ENCODE results near the gene COLEC12.
"Not testable (repeated sequence)": the region's sequence is repeated elsewhere in the genome, so short reads cannot be mapped to it uniquely, and the experiment has no call there.

COLEC12 gene

DNA sequence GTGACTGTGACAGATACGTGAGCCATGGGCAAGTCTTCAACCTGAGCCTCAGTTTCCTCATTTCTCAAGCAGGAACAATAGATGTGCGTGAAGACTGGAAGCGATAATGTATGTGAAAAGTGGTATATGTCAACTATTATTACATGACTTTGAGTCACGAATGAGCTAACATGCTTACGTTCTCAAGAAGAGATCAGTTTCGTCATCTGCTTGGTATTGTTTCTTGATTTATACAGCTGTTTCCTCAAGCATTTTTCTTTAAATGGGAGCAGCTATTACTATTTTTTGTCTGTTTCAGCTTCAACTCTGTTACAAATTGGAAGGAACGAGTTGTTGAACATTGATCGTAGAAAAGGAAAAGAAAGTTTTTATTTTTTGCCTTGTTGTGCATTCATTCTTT is 184.1 kb downstream of the COLEC12 start:
- H3K4me3 ChIP-seq (ENCODE audit: low read depth, low read length): no peak overlapping the region
- TF ChIP-seq MYC (IDR thresholded peaks at IDR 0.05; ENCODE audit: low read depth, low read length): no peak
- no peak for TF ChIP-seq POLR2A (IDR thresholded peaks at IDR 0.05; ENCODE audit: extremely low read depth, insufficient read length)
- TF ChIP-seq, protein P1, sequence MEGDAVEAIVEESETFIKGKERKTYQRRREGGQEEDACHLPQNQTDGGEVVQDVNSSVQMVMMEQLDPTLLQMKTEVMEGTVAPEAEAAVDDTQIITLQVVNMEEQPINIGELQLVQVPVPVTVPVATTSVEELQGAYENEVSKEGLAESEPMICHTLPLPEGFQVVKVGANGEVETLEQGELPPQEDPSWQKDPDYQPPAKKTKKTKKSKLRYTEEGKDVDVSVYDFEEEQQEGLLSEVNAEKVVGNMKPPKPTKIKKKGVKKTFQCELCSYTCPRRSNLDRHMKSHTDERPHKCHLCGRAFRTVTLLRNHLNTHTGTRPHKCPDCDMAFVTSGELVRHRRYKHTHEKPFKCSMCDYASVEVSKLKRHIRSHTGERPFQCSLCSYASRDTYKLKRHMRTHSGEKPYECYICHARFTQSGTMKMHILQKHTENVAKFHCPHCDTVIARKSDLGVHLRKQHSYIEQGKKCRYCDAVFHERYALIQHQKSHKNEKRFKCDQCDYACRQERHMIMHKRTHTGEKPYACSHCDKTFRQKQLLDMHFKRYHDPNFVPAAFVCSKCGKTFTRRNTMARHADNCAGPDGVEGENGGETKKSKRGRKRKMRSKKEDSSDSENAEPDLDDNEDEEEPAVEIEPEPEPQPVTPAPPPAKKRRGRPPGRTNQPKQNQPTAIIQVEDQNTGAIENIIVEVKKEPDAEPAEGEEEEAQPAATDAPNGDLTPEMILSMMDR (IDR thresholded peaks at IDR 0.05; ENCODE audit: low read depth, low read length): no peak
- TF ChIP-seq, protein P2, sequence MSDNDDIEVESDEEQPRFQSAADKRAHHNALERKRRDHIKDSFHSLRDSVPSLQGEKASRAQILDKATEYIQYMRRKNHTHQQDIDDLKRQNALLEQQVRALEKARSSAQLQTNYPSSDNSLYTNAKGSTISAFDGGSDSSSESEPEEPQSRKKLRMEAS (IDR thresholded peaks at IDR 0.05; ENCODE audit: low read depth, low read length): no peak
- no peak for DNase-seq (ENCODE audit: low read depth)

DNA sequence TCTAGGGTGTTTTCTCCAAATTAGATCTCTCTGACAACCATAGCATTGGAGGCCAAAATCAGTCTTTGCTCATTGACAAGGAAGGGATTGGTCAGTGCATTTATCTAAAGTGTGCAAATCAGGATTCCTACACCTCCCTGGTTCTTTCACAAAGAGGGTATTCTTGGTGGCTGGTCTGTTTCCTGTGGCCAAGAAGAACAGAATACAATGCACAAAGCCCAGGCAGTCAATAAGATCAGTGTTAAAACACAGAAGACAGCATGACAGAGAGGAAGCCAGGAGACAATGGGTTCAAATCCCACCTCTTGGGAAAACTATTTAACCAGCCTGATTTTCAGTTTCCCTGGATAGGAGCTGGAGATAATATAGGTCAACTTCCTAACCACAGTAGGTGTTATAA is 186.6 kb downstream of the COLEC12 start:
- H3K4me3 ChIP-seq (ENCODE audit: low read depth, low read length): no peak overlapping the region
- TF ChIP-seq MYC (IDR thresholded peaks at IDR 0.05; ENCODE audit: low read depth, low read length): no peak
- no peak for TF ChIP-seq POLR2A (IDR thresholded peaks at IDR 0.05; ENCODE audit: extremely low read depth, insufficient read length)
- TF ChIP-seq, protein P2 (IDR thresholded peaks at IDR 0.05; ENCODE audit: low read depth, low read length): no peak
- TF ChIP-seq, protein P1 (IDR thresholded peaks at IDR 0.05; ENCODE audit: low read depth, low read length): no peak
- DNase-seq (ENCODE audit: low read depth): no peak

DNA sequence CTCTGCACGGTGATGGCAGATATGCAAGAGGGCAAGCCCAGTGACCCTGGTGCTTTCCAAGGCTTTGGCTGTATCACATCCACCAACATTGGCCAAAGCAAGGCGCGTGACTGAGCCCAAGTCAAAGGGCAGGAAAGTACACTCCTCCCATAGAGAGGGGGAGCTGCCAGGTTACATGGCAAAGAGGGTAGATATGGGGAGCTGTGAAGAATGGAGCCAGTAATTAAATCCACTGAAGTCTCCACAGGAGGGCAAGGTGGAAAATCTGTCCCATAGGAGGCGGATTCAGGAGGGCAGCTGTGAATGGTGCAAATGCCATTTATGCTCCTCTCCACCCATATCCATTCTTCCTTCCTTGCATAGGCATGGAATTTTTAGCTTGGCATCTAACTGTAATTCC is 188.1 kb downstream of the COLEC12 start:
- no peak overlapping the region for H3K4me3 ChIP-seq (ENCODE audit: low read depth, low read length)
- TF ChIP-seq POLR2A (IDR thresholded peaks at IDR 0.05; ENCODE audit: extremely low read depth, insufficient read length) (no peak), MYC (IDR thresholded peaks at IDR 0.05; ENCODE audit: low read depth, low read length) (no peak)
- TF ChIP-seq, protein P1 (IDR thresholded peaks at IDR 0.05; ENCODE audit: low read depth, low read length): no peak
- TF ChIP-seq, protein P2 (IDR thresholded peaks at IDR 0.05; ENCODE audit: low read depth, low read length): no peak
- no peak for DNase-seq (ENCODE audit: low read depth)

DNA sequence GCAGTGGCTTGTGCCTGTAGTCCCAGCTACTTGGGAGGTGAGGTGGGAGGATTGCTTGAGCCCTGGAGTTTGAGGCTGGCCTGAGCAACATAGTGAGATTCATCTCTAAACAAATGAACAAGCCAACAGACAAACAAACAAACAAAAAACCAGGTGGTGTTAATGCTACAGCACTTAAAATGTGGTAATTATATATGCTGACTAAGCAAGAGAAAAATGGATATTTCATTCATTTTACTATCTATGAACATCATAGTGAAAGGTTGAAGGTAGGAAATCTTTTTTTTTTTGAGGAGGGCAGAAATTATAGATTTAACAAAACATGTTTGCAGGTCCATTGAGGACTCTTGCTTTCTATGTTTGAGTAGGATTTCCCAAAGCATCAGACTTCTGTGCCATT is 190.5 kb downstream of the COLEC12 start:
- no peak for DNase-seq (ENCODE audit: low read depth)
- H3K4me3 ChIP-seq (ENCODE audit: low read depth, low read length): no peak overlapping the region
- TF ChIP-seq, protein P1 (IDR thresholded peaks at IDR 0.05; ENCODE audit: low read depth, low read length): no peak
- TF ChIP-seq, protein P2 (IDR thresholded peaks at IDR 0.05; ENCODE audit: low read depth, low read length): no peak
- no peak for TF ChIP-seq MYC (IDR thresholded peaks at IDR 0.05; ENCODE audit: low read depth, low read length)
- no peak for TF ChIP-seq POLR2A (IDR thresholded peaks at IDR 0.05; ENCODE audit: extremely low read depth, insufficient read length)

DNA sequence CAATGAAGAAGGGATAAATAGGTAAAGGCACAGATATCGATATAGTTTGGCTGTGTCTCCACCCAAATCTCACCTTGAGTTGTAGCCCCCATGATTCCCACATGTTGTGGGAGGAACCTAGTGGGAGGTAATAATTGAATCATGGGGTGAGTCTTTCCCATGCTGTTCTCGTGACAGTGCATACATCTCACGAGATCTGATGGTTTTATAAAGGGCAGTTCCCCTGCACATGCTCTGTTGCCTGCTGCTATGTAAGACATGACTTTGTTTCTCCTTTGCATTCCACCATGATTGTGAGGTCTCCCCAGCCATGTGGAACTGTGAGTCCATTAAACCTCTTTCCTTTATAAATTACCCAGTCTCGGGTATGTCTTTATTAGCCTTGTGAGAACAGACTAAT is 192.4 kb downstream of the COLEC12 start:
- DNase-seq (ENCODE audit: low read depth); H3K4me3 ChIP-seq (ENCODE audit: low read depth, low read length): not testable (repeated sequence)

DNA sequence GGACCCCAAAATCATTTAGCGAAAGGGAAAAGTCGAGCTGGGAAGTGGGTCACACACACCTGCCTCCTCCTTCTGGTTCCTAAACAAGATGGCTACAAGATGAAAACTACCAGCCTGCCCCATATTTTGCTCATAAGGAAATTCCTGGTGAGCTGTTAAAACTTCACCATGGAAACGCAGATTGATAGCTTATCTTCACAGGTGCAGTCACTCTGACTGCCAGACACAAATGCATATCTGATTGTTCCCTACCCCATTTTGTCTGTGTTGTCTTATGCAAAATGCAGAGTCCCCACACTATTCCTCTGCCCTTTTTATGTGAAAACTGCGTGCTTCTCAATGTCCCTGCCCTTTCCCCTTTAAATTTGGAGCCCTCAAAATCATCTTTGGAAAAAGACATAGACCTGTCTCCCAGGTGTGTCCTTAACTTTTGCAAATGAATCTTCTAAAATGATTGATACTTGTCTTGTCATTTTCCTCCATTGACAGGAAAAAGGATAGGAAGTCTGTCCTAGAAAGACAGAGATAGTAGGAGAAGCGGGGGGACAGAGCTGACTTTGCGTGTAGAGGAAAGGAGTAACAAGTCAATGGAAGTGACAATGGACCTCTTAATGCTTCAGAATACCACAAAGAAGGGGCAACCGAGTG is 193.8 kb downstream of the COLEC12 start:
- DNase-seq (ENCODE audit: low read depth): no peak
- no peak overlapping the region for H3K4me3 ChIP-seq (ENCODE audit: low read depth, low read length)
- TF ChIP-seq, protein P1 (IDR thresholded peaks at IDR 0.05; ENCODE audit: low read depth, low read length): no peak
- TF ChIP-seq MYC (IDR thresholded peaks at IDR 0.05; ENCODE audit: low read depth, low read length) (no peak), POLR2A (IDR thresholded peaks at IDR 0.05; ENCODE audit: extremely low read depth, insufficient read length) (no peak)
